Endometrial microvascular endothelial cells (primary cell): ENCODE measurements around the gene PPIC. TPM values are rescaled to one million over a fixed set of nuclear protein-coding genes. Genes with fewer than 3 reads are reported as not detected.
"Not testable (repeated sequence)": the region's sequence is repeated elsewhere in the genome, so short reads cannot be mapped to it uniquely, and the experiment has no call there.

ENCODE experiments used
- in situ Hi-C: cut with HindIII; loops from 2 replicates; pipeline ENCODE4 v1.10.0; 2017; ENCODE audit warnings: low sequenced_read_pairs, low pct_unique_long_range_greater_than_20kb; ENCODE audit errors: inconsistent ontology term
- total RNA-seq: library from RNA; depleted of rRNA; stranded (reverse); fragments of >200 nt; gene quantifications from one replicate; pipeline ENCODE4 v1.2.3, GENCODE V29; 2015; ENCODE audit errors: inconsistent ontology term

Gene PPIC
- total RNA-seq, 1 donor from 2014 or later: 31.3 TPM

- in situ Hi-C loops: no loop called here
Observed at GRCh38 chr5:123028222-123028621, 8.3 kb downstream of the PPIC start.

DNA sequence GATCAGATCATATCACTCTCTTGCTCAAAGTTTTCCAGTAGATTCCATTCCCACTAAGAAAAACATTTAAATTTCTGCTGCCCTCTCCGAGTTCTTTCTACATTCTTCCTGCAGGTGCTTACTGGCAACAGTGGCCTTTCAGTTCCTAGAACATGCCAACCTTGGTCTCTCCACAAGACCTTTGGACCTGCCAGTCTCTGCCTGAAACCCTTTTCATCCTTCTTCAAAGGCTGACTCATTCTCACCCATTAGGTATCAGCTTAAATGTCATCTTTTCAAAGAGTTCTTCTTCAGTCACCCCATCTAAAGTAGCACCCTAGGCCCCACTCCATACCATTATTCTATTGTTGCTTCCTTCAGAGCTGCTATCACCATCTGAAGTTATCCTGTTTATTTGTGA, 21.8 kb downstream of the PPIC start:
- in situ Hi-C loops: no loop called here

DNA sequence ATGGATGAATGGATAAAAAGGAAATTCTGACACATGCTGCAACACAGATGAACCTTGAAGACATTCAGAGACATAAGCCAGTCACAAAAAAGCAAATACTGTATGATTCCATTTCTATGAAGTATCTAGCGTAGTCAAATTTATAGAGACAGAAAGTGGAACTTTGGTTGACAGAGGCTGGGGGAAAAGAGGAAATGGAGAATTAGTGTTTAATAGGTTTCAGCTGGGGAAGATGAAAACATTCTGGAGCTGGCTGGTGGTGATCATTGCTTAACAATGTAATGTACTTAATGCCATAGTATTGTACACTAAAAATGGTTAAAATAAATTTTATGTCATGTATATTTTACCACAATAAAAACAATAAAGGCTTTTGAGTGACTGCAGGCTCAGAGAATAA, 24.2 kb downstream of the PPIC start:
- in situ Hi-C loops: no loop called here

- in situ Hi-C loops: no loop called here
Observed at GRCh38 chr5:123007754-123008153, 28.8 kb downstream of the PPIC start.

- in situ Hi-C loops: no loop called here
Observed at GRCh38 chr5:123007182-123007581, 29.3 kb downstream of the PPIC start.

DNA sequence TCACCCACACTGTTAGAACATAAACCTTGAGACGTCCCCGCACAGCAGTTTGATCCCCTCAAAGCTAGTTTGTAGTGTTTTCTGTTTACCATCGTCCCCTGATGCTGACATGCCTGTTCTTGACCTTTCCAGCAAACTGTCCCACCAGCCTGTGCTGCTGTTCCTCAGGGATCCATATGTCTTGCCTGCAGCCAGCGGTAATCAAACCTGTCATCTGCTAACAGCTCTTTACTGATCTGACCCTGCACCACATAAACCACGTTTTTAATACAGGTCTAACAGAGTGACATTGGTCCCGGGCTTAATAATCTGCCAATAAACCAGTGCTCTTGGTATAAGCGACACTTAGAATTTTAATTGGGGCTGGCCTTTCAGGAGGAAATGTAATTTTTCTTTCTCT, 34.7 kb downstream of the PPIC start:
- in situ Hi-C loops: no loop called here

- in situ Hi-C loops: no loop called here
Observed at GRCh38 chr5:123000731-123001130, 35.8 kb downstream of the PPIC start.

DNA sequence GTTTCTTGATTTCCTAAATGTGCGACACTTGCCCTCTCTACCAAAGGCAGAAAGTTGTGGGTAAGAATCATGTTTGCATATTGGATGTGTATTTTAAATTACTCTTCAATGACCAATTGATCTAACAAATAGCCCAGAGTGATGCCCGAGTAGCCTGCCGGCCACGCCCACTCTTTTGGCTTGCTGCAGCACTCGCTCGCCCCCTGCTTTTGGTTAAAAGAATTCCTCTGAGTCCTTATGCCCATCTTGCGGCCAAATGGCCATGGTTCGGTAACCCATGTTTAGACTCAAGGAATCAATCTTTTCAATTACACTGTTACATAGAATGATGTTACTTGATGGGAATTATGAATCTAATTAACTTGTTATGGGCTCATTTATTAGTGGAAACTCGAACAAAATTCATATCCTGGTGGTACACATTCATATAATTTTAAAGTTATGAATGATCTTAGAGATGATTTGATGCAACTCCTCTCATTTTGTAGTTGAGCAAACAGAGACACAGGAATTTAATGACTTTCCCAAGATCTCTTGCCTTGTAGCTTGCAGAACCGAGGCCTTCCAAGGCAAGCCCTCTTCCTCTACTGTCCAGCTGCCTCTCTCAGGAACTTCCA, 36.5 kb downstream of the PPIC start:
- in situ Hi-C loops: no loop called here

- in situ Hi-C loops: no loop called here
Observed at GRCh38 chr5:122997294-122997693, 39.2 kb downstream of the PPIC start.

GRCh38 chr5:122996091-122996490, 40.4 kb downstream of the PPIC start:
- in situ Hi-C loops: no loop called here

DNA sequence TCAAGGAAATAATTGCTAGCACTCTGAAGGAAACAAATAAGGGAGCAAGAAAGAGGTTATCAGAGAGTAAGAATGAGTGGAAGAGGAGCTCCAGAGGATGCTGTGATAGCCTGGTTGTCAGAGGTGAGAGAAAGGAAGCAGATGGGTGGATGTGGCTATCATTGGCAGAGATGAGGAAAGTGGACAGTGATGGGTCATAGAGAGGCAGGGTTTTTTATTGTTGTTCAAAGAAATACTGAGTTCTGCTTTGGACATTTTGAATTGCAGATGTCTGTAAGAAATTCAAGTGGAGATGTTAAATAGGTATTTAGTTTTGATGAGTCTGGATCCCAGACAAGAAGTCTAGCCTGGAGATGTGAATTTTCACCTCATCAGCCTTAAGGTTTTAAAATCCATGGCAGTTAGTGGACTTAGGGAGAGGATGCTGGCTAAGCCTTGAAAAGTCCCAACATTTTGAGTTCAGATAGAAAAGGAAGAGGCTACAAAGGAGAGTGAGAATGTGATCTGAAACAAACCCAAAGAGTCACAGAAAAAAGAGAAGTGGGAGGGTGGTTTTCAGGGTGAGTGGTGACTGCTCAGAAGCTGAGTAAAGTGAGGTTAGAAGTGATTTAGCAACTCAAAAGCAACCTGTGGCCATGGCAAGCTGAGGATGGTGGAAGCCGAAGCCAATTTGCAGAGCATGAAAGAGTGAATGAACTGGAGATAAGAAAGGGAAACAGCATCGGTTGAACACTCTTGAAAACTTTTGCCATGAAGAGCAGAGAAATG, 50.4 kb downstream of the PPIC start:
- in situ Hi-C loops: no loop called here

GRCh38 chr5:122985006-122985700, 51.4 kb downstream of the PPIC start:
- in situ Hi-C loops: no loop called here

- in situ Hi-C loops: no loop called here
Observed at GRCh38 chr5:122984425-122984824, 52.1 kb downstream of the PPIC start.

DNA sequence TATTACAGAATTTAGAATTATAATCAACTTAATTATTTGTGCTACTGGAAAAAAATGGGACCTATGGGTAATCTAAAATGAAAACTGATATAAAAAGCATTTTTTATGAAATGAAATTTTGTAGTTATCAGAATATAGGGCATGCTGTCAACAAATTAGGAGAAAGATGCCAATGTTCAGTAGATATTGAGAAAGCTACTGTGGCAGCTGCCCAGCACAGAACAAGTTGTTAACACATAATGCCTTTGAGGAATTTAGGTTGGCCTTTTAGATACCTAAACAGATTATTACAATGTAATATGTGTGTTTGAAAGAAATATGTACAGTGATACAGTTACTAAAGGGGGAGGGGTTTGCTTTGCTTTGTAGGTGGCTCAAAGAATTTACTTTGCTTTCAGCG, 54.1 kb downstream of the PPIC start:
- in situ Hi-C loops: no loop called here

GRCh38 chr5:122981846-122982245, 54.7 kb downstream of the PPIC start:
- in situ Hi-C loops: no loop called here

GRCh38 chr5:122978644-122979297, 57.8 kb downstream of the PPIC start:
- in situ Hi-C loops: no loop called here

GRCh38 chr5:122978068-122978467, 58.5 kb downstream of the PPIC start:
- in situ Hi-C loops: no loop called here

GRCh38 chr5:122977319-122977718, 59.2 kb downstream of the PPIC start:
- in situ Hi-C loops: no loop called here

- in situ Hi-C loops: not testable (repeated sequence)
Observed at GRCh38 chr5:122974251-122974650, 62.3 kb downstream of the PPIC start.

DNA sequence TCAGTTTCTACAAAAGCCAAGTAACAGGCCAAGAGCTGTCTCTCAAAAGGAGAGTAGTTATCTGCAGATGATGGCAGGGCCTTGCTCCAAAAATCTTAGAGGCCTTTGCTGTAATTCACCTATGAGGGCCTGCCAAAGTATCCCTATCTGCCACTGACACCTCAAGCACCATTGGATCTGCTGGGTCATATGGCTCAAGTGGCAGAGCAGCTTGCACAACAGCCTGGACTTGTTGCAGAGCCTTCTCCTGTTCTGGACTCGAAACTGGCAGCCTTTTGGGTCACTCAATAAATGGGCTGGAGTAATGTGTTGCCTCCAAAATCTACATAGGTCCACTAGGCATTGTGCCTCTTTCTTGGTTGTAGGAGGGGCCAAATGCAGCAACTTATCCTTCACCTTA, 62.8 kb downstream of the PPIC start:
- in situ Hi-C loops: not testable (repeated sequence)
